Measurements from ENCODE around the gene TMPRSS9. TPM values are rescaled to one million over a fixed set of nuclear protein-coding genes. Genes with fewer than 3 reads are reported as not detected.
"Not testable (repeated sequence)": the region's sequence is repeated elsewhere in the genome, so short reads cannot be mapped to it uniquely, and the experiment has no call there.

TMPRSS9 gene
- total RNA-seq, 1 donor from 2014 or later, result not detected

GRCh38 chr19:2455851-2456570 is 95.9 kb downstream of the TMPRSS9 start:
- intact Hi-C loops (cut with micrococcal nuclease), result loop anchor here (2.0 to 10.0 kb wide), 3 partner anchors 19 to 1561 kb away; partner anchors contain the start of genes MED16, PLEKHJ1, RNU6-9 and SF3A2

GRCh38 chr19:2457394-2458037 is 97.5 kb downstream of the TMPRSS9 start:
- intact Hi-C loops (cut with micrococcal nuclease), result loop anchor here (1.0 to 10.0 kb wide), 5 partner anchors 17 to 1563 kb away; partner anchors contain the start of genes MED16, PLEKHJ1, RNU6-9 and SF3A2

DNA sequence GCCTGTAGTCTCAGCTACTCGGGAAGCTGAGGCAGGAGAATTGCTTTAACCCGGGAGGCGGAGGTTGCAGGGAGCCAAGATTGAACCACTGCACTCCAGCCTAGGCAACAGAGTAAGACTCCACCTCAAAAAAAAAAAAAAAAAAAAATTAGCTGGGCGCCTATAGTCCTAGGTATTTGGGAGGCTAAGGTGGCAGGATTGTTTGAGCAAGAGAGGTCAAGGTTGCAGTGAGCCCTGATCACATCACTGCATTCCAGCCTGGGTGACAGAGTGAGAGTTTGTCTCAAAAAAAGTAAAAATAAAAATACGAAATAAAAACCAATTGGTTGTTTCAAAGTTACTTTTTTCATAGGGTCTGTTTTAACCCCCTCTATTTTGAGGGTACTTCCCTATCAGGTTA is 98.0 kb downstream of the TMPRSS9 start:
- intact Hi-C loops (cut with micrococcal nuclease), result loop anchor here (5.0 to 10.0 kb wide), 2 partner anchors 221 to 1563 kb away; partner anchors contain the start of genes MED16, PLEKHJ1, RNU6-9 and SF3A2

DNA sequence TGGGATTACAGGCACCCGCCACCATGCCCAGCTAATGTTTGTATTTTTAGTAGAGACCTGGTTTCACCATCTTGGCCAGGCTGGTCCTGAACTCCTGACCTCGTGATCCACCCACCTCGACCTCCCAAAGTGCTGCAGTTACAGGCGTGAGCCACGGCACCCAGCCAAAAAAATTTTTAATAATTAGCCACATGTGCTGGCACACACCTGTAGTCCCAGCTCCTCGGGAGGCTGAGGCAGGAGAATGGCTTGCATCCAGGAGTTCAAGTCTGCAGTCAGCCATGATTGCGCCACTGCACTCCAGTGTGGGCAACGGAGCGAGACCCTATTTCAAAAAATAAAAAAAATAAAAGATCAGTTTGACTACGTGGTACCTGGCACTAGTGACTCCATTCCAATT is 98.7 kb downstream of the TMPRSS9 start:
- intact Hi-C loops (cut with micrococcal nuclease), result loop anchor here (5.0 to 10.0 kb wide), 2 partner anchors 221 to 1564 kb away; partner anchors contain the start of genes MED16, PLEKHJ1, RNU6-9 and SF3A2

DNA sequence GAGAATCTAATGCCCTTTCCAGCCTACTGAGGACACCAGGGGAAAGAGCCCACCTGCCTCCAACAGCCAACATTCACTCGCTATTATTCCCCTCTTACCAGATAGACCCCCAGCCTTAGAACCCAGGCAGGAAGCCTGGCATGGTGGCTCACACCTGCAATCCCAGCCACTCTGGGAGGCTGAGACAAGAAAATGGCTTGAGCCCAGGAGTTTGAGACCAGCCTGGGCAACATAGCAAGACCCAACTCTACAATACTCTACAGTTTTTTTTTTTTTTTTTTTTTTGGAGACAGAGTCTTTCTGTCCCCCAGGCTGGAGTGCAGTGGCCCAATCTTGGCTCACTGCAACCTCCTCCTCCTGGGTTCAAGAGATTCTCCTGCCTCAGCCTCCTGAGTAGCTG is 100.2 kb downstream of the TMPRSS9 start:
- intact Hi-C loops (cut with micrococcal nuclease), result loop anchor here (5.0 kb wide), 1 partner anchor 308 kb away; the partner anchor contains the start of gene AP3D1

DNA sequence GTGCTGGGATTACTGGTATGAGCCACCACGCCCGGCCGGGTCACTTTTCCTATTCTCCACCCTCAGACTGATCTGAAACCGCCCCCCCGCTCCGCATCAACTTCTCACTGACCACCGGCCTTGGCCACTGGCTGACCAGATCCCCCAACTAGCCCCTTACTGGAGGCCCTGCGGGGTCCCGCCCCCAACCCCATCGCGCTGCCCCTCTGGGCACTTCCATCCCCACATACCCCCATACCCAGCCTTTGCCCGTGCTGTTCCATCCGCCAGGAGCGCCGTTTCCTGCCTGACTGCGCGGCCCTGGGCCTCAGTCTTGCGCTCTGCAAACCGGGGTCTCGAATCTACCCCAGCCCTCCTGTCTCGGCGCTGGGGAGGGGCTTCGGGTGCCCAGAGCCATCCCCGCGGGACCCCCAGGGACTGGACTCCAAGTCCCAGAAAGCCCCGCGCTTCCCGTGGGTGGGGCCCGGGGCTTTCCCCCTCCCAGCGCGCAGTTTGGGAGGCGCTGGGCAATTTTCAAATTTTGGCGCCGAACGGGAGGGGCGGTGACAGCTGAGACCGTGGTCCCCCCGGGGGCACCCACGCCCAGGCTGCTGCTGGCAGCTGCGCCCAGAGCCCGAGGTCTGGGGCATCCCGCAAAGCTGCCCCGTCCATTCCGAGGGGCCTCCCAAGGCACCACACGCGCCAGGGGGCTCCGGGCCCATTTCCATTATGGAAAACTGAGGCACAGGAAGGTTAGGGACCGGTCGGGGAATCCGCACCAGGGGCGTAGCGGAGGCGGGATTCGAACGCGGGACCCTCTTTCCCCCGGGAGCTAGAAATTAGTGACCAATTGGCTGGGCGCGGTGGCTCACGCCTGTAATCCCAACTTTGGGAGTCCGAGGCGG is 101.9 kb downstream of the TMPRSS9 start:
- intact Hi-C loops (cut with micrococcal nuclease), result loop anchor here (1.0 to 5.0 kb wide), 3 partner anchors 12 to 310 kb away; partner anchors contain the start of genes AP3D1 and TIMM13

DNA sequence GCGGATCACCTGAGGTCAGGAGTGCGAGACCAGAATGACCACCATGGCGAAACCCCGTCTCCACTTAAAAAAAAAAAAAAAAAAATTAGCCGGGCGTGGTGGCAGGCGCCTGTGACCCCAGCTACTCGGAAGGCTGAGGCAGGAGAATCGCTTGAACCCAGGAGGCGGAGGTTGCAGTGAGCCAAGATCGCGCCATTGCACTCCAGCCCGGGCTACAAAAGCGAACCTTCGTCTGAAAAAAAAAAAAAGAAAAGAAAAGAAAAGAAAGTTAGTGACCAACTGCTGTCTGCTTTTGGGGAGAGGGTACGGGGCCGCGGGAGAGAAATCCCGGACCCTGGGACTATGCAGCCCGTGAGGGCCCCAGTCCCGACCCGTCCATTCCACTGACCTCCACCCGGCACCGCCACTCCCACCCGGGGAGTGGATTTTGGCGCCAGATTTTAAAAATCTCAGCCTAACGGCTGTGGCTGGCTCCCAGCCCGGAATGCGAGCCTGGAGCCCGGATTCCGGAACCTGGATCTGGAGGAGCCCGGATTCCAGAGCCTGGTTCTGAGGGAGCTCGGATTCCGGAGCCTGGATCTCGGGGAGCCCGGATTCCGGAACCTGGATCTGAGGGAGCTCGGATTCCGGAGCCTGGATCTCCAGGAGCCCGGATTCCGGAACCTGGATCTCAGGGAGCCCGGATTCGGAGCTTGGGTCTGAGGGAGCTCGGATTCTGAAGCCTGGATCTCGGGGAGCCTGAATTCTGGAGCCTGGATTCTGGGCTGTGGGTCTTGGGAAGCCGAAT is 102.8 kb downstream of the TMPRSS9 start:
- intact Hi-C loops (cut with micrococcal nuclease), result loop anchor here (1.0 to 5.0 kb wide), 3 partner anchors 11 to 311 kb away; partner anchors contain the start of genes AP3D1 and TIMM13

- intact Hi-C loops (cut with micrococcal nuclease), result loop anchor here (5.0 kb wide), 1 partner anchor 311 kb away; the partner anchor contains the start of gene AP3D1
Observed at GRCh38 chr19:2463694-2464093, 103.6 kb downstream of the TMPRSS9 start.

GRCh38 chr19:2464389-2464788 is 104.3 kb downstream of the TMPRSS9 start:
- intact Hi-C loops (cut with micrococcal nuclease), result loop anchor here (5.0 kb wide), 1 partner anchor 312 kb away; the partner anchor contains the start of gene AP3D1

GRCh38 chr19:2468596-2468995 is 108.5 kb downstream of the TMPRSS9 start:
- intact Hi-C loops (cut with micrococcal nuclease), result no loop called here

GRCh38 chr19:2469102-2469914 is 109.2 kb downstream of the TMPRSS9 start:
- intact Hi-C loops (cut with micrococcal nuclease), result no loop called here

DNA sequence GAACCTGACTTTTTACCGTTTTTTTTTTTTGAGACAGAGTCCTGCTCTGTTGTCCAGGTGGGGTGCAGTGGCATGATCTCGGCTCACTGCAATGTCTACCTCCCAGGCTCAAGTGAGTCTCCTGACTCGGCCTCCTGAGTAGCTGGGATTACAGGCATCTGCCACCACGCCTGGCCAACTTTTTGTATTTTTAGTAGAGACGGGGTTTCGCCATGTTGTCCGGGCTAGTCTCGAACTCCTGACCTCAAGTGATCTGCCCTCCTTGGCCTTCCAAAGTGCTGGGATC is 109.8 kb downstream of the TMPRSS9 start:
- intact Hi-C loops (cut with micrococcal nuclease), result not testable (repeated sequence)

GRCh38 chr19:2474232-2475017 is 114.4 kb downstream of the TMPRSS9 start:
- intact Hi-C loops (cut with micrococcal nuclease), result loop anchor here (1.0 to 2.0 kb wide), 5 partner anchors 12 to 163 kb away; partner anchors contain the start of gene LMNB2

GRCh38 chr19:2475018-2475701 is 115.1 kb downstream of the TMPRSS9 start:
- intact Hi-C loops (cut with micrococcal nuclease), result loop anchor here (2.0 kb wide), 1 partner anchor 18 kb away; the partner anchor contains the start of gene LMNB2
